GM18873 (cell line): ENCODE results near the gene IFIT1B.
A peak's percentile ranks its signal among the peaks of the same experiment; 100 is the strongest.
"Not testable (repeated sequence)": the region's sequence is repeated elsewhere in the genome, so short reads cannot be mapped to it uniquely, and the experiment has no call there.

ENCODE experiments used
- ATAC-seq: cut with Tn5 transposase; IDR thresholded peaks from one replicate; pipeline ENCODE4 v1.9.1; 2021; ENCODE audit warnings: mild to moderate bottlenecking, moderate library complexity, moderate number of reproducible peaks; ENCODE audit not compliant: unreplicated experiment, low FRiP score

The IFIT1B gene, protein sequence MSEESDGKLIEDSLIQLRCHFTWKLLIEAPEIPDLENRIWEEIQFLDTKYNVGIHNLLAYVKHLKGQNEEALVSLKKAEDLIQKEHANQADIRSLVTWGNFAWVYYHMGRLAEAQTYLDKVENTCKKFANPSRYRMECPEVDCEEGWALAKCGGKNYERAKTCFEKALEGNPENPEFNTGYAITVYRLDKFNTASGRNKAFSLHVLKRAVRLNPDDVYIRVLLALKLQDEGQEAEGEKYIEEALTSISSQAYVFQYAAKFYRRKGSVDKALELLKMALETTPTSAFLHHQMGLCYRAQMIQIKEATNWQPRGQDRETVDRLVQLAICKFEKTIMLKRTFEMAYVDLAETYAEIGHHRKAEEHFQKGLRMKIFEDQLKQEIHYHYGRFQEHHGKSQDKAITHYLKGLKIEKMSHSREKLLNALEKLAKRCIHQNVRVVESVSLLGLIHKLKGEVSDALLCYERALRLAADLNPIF

DNA sequence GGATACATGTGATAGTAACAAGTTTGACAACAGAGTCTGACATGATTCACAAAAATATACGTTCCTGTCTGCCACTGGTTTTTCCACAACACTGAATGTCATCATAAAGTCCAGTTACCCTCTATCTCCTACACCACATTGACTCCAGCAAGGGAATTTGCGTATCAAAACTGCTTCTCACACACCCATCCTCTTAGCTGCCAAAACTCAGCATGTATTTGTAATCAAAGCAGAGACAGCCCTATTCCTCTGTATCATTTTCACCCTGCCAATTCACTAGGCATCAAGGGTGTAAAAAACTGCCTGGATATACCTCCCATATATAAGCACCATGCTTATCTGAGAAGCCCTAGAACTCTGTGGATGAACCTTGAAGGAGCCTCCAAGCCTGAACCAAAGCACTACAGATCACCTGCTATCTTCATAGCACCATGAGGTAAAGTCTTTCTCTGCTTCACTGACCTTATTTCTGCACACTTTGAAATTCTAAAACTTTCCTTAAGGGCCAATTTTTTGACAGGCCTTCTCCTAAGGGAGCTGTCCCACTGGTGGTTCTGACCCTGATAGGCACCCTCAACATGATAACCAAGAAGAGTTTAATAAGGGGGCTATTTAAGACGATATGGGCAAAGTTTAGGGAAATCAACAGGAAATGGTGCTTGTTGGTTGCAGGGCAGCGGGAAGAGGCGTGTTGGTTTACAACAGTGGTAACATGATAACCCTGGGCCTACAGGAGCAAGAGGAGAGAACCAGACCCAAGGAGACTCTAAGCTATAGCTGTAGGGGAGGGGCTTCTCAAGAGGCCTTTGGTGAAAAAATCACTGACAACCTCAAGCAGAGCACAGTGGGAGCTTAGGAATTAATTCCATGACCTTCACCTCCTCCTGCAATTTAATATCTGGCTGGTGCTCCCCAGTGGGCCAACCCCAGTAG lies at the start of gene IFIT1B:
Gene IFIT1B (plus strand): TSS at position 352 of the 933 bp plus-strand sequence. CDS start 80 bp downstream, at position 432.
- no peak for ATAC-seq

DNA sequence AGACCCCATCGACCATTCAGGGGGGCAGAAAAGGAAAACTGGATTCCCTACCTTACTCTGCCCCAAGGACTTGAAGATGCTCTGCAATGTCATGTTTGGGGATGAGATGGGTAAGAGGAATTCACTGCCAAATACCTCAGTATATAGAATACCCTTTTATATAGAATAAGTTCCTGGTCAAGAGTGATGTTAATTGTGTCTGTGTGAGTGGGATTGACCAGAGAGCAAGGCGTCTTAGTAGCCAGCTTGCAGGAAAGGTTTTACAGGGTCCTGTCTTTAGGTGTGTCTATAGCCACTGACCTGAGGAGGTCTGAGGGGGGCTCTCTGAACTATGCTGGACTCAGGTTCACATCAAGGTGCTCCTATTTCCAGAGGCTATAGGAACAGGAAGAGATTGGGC lies 48.7 kb upstream of the IFIT1B start:
- no peak for ATAC-seq

DNA sequence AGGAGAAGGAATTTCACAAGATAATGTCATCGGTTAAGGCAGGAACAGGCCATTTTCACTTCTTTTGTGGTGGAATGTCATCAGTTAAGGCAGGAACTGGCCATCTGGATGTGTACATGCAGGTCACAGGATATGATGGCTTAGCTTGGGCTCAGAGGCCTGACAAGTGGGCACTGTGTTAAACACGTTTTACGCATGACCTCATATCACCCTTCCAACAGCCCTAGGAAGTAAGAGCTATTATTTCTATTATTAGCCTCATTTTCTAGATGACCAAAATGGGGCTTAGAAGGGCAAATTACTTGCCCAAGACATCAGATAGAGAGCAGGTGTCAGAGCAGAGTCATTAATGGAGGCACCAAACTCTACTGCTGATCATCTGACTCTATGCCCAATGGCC lies 47.8 kb upstream of the IFIT1B start:
- ATAC-seq = not testable (repeated sequence)

DNA sequence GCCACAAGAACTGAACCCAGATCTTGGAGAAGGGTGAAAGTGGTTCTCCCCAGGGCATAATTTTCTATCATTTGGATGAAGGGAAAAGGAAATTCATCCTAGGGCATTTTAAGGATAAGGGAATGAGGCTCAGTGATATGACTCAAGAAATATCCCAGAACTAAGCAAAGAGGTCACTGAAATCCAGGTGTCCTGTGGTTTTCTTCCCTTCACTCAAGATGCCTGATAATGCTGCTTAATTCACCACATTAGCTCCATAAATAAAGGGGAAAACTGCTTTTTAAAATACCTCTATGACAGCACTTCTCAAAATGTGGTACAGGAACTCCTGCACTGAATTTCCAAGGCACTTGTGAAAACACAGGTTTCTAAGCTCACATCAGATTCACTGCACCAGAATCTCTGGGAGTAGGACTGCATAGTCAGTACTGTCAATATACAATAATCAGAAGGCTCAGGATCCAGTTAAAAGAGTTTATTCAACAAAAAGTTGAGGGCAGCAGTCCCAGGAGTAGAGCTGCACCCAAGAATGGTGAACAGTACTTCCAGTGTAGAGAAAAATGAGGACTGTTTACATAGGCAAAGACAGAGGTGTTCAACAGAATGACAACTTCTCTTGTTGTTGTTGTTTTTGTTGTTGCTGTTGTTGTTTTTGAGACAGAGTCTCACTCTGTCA lies 47.2 kb upstream of the IFIT1B start:
- no peak for ATAC-seq

DNA sequence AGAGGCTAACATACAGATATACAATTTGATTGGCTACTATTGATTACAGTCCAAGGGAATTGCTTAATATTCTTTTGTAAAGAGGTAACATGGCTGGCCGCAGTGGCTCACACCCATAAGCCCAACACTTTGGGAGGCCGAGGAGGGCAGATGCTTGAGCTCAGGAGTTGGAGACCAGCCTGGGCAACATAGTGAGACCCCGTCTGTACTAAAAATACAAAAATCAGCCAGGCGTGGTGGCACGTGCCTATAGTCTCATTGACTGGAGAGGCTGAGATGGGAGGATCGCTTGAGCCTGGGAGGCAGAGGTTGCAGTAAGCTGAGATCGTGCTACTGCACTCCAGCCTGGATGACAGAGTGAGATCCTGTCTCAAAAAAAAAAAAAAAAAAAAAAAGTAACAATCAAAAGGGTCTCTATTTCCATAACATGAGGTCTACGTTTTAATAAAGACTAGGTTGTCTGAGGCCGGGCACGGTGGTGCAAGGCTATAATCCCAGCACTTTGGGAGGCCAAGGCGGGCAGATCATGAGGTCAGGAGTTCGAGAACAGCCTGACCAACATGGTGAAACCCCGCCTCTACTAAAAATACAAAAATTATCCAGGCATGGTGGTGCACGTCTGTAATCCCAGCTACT lies 46.3 kb upstream of the IFIT1B start:
- ATAC-seq = not testable (repeated sequence)

DNA sequence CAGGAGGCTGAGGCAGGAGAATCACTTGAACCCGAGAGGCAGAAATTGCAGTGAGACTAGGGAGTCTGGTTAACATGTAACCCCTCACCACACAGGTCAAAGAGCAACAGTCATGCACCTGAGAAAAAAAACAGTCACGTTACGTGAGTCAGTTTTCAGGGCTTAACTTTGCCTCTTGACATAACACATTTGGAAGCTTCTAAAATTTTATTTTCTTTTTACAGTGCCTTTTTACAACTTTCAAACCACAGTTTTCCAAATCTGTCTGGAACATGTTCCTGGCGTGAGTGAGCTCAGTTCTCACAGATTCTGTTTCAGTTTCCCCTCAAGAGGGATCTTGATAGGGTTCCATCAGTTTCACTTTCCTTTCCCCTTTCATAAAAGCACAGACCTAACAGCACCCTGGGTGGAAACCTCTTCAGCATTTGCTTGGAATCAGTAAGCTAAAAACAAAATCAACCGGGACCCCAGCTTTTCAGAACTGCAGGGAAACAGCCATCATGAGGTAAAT lies 45.7 kb upstream of the IFIT1B start:
- ATAC-seq = peak; percentile 43

DNA sequence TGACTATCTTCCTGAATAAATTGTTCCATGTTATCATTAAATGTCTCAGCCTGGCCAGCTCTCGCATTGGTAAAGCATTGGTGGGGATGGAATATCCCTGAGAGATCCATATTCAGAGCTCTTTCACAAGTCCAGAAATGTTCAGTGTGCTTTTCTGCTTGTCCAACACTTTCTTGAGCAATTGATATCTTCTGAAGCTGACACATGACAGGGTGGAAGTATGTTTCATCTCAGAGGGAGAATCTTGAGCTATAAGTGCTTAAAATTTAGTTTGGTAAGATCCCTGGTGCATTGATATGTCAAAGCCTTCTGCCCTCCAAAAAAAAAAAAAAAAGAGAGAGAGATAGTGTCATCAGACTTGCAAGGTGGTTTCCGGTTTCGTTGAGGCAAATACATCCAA lies 42.6 kb upstream of the IFIT1B start:
- ATAC-seq = no peak

DNA sequence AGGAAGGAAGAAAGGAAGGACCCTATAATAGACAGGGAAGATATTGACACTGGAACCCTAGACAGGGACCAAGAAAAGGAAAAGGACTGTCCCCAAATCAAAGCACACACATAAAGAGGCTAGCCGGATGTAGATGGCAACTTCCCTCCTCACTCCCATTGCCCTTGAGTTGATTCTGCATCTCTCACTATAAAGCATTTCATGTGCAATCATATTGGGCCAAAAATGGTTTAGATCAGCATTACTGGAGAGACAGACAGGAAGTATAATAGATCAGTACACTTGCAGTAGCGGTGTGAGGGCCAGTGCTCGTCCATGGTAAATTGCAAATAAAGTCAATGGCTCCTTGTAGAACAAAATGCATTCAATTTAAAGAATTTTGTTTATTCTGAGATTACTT lies 41.6 kb upstream of the IFIT1B start:
- no peak for ATAC-seq

DNA sequence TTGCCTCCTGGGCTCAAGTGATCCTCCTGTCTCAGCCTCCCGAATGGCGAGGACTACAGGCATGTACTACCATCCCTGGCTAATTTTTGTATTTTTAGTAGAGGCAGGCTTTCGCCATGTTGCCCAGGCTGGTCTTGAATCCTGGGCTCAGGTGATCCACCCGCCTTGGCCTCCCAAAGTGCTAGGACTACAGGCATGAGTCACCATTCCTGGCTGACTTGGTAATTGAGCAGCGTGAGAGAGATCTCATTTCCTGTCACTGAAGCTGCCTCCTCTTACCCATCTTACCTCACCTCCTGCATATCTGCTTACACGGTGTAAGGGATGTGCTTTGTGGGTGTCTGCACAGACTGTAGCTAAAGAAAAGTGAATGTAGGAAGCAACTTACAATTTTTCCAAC lies 40.4 kb upstream of the IFIT1B start:
- no peak for ATAC-seq

DNA sequence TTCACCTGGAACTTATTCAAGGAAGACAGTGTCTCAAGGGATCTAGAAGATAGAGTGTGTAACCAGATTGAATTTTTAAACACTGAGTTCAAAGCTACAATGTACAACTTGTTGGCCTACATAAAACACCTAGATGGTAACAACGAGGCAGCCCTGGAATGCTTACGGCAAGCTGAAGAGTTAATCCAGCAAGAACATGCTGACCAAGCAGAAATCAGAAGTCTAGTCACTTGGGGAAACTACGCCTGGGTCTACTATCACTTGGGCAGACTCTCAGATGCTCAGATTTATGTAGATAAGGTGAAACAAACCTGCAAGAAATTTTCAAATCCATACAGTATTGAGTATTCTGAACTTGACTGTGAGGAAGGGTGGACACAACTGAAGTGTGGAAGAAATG lies 39.1 kb upstream of the IFIT1B start:
- ATAC-seq = no peak

DNA sequence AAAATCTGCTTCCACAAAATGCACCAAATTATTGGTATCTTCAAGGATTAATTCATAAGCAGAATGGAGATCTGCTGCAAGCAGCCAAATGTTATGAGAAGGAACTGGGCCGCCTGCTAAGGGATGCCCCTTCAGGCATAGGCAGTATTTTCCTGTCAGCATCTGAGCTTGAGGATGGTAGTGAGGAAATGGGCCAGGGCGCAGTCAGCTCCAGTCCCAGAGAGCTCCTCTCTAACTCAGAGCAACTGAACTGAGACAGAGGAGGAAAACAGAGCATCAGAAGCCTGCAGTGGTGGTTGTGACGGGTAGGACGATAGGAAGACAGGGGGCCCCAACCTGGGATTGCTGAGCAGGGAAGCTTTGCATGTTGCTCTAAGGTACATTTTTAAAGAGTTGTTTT lies 38.0 kb upstream of the IFIT1B start:
- no peak for ATAC-seq

DNA sequence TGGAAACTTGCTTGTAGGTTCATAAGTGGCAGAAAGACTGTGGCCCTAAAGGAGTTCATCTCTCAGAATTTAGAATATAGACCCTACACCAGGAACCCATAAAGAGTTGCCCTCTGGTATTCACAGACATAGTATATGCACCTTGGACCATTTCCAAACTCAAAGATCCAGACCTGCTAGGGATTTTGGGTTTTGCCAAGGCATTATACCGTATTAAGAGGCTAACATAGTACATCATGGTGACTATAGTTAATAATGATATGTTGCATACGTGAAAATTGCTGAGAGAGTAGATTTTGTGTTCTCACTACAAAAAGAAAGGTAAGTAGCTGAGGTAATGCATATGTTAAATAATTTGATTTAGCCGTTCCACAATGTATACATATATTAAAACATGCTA lies 36.2 kb upstream of the IFIT1B start:
- ATAC-seq = no peak

DNA sequence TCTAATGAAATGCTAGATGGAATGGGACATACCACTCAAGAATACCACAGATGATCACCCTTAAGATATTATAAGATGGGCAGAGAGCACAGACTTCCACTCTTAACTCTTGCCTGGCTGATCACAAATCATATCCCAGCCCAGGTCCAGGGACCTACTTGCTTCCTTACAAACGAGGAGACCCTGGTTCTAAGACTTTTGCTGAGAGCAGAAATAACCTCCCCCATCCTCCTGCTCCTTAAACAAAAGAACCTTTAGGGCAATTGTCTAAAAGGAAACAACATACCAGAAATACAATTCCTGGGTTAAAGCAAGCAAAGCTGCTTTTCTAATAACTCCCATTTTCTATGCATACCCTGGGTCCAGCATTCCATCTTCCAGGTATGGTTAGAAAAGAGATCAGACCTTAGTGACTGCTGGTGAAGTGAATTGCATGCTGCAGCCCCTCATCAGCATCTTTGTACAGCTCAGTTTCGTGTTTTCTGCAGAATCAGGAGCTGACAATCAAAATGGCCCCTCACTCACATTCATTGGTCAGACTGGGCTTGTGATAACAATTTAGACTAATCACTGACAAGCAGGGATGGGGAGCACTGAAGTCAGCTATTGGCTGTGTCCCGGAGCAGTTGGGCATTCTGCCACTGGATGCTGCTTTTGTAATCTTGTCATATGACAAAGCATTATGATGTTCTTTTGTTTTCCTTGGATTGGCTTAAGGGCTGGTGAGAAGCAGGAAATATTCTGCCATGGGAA lies 35.5 kb upstream of the IFIT1B start:
- ATAC-seq = no peak

DNA sequence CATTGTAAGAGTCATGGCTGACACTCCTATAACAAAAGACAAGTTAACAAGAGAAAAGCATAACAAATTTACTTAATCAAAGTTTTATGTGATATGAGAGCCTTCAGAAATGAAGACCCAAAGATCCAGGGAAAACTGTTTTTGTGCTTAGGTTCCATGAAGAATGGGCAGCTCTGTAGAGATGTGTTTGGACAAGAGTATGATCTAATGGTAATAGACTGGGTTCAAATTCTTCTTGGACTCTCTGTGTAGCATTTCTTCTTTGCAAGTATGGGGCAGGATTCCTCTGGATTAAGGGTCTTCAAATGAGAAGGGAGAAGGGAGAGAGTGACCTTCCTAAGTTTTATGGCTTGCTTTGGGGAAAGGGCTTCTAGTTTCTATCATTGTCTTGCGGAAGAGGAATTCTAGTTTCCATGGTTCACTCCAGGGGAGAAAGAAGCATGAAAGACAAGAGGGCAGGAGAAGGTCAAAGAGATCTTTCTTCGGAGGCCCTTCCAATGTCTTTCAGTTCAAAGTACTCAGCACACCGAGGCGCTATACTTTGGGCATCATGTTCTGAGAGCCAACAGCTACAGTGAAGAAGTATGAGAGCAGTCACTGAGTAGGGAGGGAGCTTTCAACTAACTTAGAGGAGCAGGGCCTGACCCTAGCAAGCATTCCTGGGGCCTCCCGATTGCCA lies 34.6 kb upstream of the IFIT1B start:
- ATAC-seq = no peak

DNA sequence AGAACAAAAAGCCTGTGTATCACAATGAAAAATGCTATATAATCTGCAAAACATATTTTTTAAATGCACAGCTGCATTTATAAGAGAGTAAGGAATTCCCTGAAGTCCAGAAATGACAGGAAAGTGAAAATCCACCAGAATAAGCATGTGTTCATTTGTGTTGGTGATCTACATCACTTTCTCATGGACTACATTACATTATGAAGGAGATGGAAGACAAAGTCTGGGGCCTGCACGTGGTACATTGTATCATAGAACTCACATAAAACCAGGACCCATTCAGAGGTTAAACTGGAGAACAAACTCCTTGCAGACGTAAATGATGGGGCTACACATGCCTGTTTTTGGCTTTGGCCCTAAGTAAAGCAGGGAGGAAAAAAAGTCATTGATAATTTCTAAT lies 33.7 kb upstream of the IFIT1B start:
- ATAC-seq = no peak

DNA sequence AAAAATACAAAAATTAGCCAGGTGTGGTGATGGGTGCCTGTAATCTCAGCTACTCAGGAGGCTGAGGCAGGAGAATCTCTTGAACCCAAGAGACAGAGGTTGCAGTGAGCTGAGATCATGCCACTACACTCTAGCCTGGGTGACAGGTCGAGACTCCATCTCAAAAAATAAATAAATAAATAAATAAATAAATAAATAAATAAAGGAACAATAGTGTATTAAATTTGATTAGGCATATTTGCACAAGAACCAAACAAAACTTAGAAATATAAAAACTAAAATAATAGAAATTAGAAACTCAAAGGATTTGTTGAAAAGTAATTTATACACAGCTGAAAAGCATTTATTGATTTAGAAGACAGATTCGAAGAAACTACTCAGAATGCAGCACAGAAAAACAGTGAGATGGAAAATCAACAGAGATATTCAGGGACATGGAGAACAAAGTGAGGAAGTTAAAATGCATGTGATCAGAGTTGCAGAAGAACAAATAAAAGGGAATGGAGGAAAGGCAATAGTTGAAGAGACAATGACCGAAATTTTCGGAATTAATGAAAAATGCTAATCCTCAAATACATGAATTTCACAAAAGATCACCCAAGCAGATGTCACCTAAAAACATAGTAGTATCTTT lies 32.4 kb upstream of the IFIT1B start:
- ATAC-seq = no peak

DNA sequence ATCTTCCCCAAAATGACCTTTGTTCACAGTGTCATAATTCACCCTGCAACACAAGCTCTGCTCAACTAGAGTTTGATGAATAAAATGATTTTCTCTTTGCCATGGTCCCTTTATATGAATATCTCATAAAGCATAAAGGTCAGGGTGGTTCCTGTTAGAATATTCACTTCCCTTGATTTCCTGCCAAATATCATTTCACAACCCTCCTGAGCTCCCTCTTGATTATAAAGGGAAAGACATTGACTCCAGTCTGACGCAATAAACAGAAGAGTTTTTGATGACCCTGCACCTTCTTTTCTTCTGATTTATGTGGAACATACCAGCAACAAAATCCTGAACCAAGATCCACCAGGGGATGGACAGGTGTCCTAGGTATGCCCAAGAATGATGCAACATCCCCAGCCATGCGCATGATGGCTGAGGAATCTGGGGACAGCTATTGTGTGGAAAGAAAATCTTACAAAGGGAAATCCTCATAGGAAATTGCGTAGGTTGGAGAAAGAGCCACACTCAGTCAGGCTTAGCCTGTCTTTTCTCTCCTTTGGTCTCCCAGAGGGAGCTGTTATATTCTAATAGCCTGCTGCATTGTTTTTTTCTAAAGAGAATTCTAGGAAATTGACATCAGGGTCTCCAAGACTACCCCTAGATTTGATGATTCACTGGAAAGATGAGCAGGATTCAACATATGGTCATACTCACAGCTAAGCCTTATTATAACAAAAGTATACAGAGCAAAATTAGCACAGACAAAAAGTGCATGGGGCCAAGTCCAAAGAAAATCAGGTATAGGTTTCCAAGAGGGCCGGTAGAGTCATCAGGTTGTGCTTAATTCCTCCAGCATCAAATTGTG lies 31.2 kb upstream of the IFIT1B start:
- ATAC-seq = no peak
